Motor neuron (in vitro differentiated cells): ENCODE measurements around the gene PRKCA. TPM values are rescaled to one million over a fixed set of nuclear protein-coding genes. Genes with fewer than 3 reads are reported as not detected.
"Not testable (repeated sequence)": the region's sequence is repeated elsewhere in the genome, so short reads cannot be mapped to it uniquely, and the experiment has no call there.

ENCODE experiments used
- ATAC-seq, 8 experiments: fragments of 200-7000 bp; cut with Tn5 transposase; replicated peaks in 6 of 8; 2 replicates each; pipeline ENCODE4 v1.8.0; 2021; ENCODE audit warnings: mild to moderate bottlenecking in 8 of 8, moderate library complexity in 8 of 8
- H3K27ac ChIP-seq, 2 donors: fragments of 250-450 bp; sonication (Bioruptor Pico); 2 replicates each; pipeline ENCODE4 v1.9.0; 2021; ENCODE audit warnings: antibody characterized with exemption in 2 of 2, mild to moderate bottlenecking in 2 of 2, moderate library complexity in 1 of 2
- H3K4me1 ChIP-seq, 2 donors: fragments of 250-450 bp; sonication (Bioruptor Pico); replicated peaks in 1 of 2; 2 replicates each; pipeline ENCODE4 v1.6.1; 2021; ENCODE audit warnings: antibody characterized with exemption in 2 of 2, mild to moderate bottlenecking in 2 of 2, moderate library complexity in 1 of 2
- H3K4me3 ChIP-seq, 5 donors: fragments of 250-450 bp; sonication (Bioruptor Pico); 2 replicates each; pipeline ENCODE4 v1.9.0; 2021; ENCODE audit warnings: antibody characterized with exemption in 5 of 5, mild to moderate bottlenecking in 5 of 5, moderate library complexity in 4 of 5
- WGBS, 10 experiments: fragments of 450-650 bp; shearing (Covaris generic); methylation state at CpG; one replicate each; pipeline ENCODE4 v1.0.0; 2022; 5-methylcytosine and 5-hydroxymethylcytosine counted together
- in situ Hi-C, 9 experiments: fragments of 400-800 bp; cut with MboI; loops; one replicate each; pipeline ENCODE4 v1.15.0; 2021; ENCODE audit warnings: low sequenced_read_pairs in 9 of 9, low pct_unique_long_range_greater_than_20kb in 2 of 9; ENCODE audit not compliant: unreplicated experiment in 9 of 9
- total RNA-seq, 8 experiments: library from RNA; unstranded; fragments of 300-600 nt; gene quantifications; 2 replicates each; pipeline versions ENCODE4 v1.2.3 to v1.2.4, GENCODE V29; 2022

PRKCA gene
- total RNA-seq, 8 experiments from 2014 or later: 5.6 to 38.8 (median 8.7) TPM

DNA sequence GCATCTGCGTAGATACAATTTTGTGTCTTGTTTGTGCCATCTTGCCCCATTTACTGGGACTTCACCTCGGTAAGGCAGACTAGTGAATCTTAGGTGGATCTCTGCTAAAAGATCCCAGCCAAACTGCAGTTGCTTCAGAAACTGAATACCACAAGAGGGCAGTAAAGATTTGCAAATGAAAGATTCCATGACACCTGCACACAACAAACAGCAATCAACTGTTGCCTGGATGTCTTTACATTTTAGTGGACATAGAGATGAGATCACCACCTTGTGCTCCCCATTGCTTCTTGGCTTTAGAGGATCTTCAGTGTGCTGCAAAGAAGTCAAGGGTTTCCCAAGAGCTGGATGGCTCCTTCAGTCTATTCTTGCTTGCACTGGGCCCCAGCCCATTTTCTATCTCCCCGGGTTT, 413.3 kb downstream of the PRKCA start:
- in situ Hi-C loops: loop anchor here in 3 of 9 experiments (10.0 to 25.0 kb wide), 3 partner anchors 179 to 199 kb away; no protein-coding TSS in a partner anchor
- peak; percentile 57 to 88 (median 64) for ATAC-seq
- Histone ChIP-seq H3K27ac (peak overlapping the region; percentile 59 to 77), H3K4me3 (no peak overlapping the region), H3K4me1 (peaks cover 48 to 50% of the 10 kb centered on the region in 2 donors)
- WGBS, 10 experiments: 0 to 60% (median 22%) methylated on average over 1 to 3 of the region's 3 CpGs; no CpG with 5 or more reads in 3 of the 10 experiments

DNA sequence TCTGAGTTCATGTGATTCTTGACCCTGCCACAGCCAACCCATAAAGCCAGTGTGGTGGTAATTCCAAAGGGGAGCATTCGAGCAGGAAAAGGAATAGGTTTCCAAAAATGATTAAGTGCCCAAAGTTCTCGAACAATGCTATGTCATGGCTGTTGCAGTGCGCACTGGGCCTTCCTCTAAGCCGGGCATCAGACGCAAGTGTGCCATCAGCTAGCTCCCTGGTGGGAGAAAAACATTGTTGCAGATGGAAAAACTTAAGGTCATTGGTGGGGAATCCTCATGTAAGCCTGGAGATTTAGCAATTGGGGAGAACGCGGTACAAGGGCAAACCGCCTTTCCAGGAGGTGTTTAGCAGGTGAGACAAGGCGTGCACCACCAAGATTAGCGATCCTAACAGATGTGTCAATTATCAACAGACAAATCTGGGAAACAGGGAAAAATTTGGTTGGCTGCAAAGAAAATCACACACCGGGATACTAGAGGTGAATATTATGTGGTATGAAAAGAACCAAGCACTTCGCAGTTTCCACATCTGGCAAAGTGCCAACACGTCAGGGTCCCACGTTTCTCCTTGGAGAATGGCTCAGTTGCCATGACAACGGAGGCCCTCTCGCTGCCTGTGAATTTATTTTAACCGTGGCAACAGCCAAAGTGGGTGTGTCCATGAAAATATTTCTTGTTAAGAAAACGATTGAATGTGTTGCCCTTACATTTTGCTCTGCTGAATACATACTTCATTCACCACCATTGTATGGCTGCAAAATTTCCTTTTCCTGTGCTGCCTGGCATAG, 414.0 kb downstream of the PRKCA start:
- H3K27ac ChIP-seq: peak overlapping the region; percentile 59 to 77

DNA sequence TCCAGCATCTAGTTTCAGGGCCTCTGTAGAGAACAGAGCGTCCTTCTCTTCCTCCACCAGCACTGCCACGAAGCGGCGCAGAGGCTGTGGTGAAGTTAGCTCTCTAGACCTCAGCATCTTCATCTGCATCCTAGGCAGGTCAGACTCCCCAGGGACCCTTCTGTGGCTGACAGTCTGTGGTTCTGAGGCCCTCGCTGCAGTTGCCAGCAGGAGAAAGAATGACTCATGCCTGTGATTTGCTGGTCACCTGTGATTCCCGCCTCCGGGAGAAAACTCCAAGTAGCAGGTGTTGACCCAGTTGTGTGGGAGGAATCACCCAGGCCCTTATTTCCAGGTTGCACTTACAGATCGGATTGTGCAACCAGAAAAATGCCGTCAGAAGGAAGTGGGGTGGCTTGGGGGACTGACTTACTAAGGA, 415.2 kb downstream of the PRKCA start:
- 40 to 100% (median 72%) methylated on average over 2 to 5 of the region's 9 CpGs; no CpG with 5 or more reads in 5 of the 10 experiments for WGBS, 10 experiments
- Histone ChIP-seq H3K4me3 (no peak overlapping the region), H3K27ac (peak overlapping the region; percentile 39 to 40), H3K4me1 (peaks cover 45% of the 10 kb centered on the region in 2 donors)
- in situ Hi-C loops: loop anchor here in 3 of 9 experiments (10.0 to 25.0 kb wide), 3 partner anchors 177 to 197 kb away; no protein-coding TSS in a partner anchor
- peak in 5 of 8 experiments; percentile 33 to 85 (median 83) for ATAC-seq

More for the DNA sequence above, 414.0 kb downstream of the PRKCA start:
- H3K4me1 ChIP-seq: peaks cover 43% of the 10 kb centered on the region in 2 donors
- ATAC-seq: peak in 5 of 8 experiments; percentile 24 to 43 (median 32)
- in situ Hi-C loops: loop anchor here in 3 of 9 experiments (10.0 to 25.0 kb wide), 3 partner anchors 178 to 198 kb away; no protein-coding TSS in a partner anchor
- no peak overlapping the region for H3K4me3 ChIP-seq
- 0 to 100% (median 61%) methylated on average over 2 to 17 of the region's 18 CpGs for WGBS, 10 experiments

DNA sequence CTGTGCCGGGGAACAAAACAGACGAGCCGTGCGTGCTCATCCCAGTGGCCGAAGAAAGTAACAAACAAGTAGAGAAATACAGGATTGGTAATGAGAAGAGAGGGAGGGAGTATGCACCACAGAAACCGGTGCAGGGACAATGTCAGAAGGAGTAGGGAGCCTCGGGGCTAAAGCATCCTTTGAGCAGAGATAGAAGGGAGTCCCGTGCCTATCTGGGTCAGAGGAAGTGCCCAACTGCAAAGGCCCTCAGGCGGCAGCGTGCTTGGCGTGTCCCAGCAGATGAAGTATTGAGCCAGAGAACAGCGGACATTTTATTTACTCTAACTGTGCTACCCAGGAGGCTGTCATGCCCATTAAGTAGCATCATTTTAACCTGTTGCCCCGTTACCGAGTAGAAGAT, 417.6 kb downstream of the PRKCA start:
- Histone ChIP-seq H3K4me1 (peaks cover 56 to 58% of the 10 kb centered on the region in 2 donors), H3K27ac (no peak overlapping the region), H3K4me3 (no peak overlapping the region)
- no peak for ATAC-seq
- in situ Hi-C loops: loop anchor here in 3 of 9 experiments (10.0 to 25.0 kb wide), 3 partner anchors 175 to 192 kb away; no protein-coding TSS in a partner anchor
- 82 to 100% (median 89%) methylated on average over 1 to 14 of the region's 14 CpGs for WGBS, 10 experiments

DNA sequence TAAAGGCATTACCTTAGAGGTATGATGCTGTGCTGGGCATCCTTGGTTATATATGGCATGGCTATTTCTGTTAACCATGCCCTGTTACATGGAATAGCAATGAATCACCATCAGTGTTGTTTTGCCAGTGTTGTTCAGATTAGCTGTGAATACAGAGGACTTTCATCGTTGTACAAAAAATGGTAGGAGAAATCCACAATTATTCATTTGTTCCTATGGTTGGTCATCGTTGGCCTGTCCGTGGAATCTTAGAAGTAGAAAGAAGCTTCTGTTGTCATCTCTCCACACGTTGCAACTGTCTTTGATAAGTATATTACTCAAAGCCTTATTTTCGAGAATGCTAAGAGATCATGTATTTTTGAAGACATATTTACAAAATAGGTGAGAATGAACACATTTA, 418.2 kb downstream of the PRKCA start:
- H3K4me3 ChIP-seq: no peak overlapping the region
- ATAC-seq: no peak
- peaks cover 56 to 58% of the 10 kb centered on the region in 2 donors for H3K4me1 ChIP-seq
- in situ Hi-C loops: loop anchor here in 3 of 9 experiments (10.0 to 25.0 kb wide), 3 partner anchors 174 to 192 kb away; no protein-coding TSS in a partner anchor
- H3K27ac ChIP-seq: no peak overlapping the region
- WGBS, 10 experiments: 83 to 100% (median 99%) methylated on average over 1 to 5 of the region's 5 CpGs

DNA sequence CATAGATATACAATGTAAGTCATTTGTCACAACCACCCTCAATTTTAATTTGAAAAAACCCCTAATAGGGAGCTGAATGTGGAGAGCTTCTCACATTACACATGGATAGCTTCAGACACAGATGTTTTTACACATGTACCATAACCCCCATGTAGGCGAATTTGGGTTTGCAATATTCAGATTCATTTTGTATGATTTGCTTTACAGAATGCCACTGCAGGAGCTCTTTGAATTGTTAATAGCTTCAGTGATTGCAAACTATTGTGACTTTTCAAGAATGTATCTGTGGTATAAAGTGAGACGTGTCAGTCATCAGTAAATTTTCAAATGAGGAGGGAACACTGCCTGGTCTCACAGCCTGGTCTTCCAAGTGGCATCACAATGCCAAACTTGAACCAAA, 419.9 kb downstream of the PRKCA start:
- no peak overlapping the region for H3K4me3 ChIP-seq
- peaks cover 41 to 43% of the 10 kb centered on the region in 2 donors for H3K4me1 ChIP-seq
- in situ Hi-C loops: loop anchor here in 3 of 9 experiments (10.0 to 25.0 kb wide), 3 partner anchors 172 to 190 kb away; no protein-coding TSS in a partner anchor
- no peak overlapping the region for H3K27ac ChIP-seq
- WGBS, 10 experiments: 0 to 43% (median 23%) methylated on average over 1 to 2 of the region's 2 CpGs; no CpG with 5 or more reads in 4 of the 10 experiments
- peak in 2 of 8 experiments; percentile 3 to 12 for ATAC-seq

DNA sequence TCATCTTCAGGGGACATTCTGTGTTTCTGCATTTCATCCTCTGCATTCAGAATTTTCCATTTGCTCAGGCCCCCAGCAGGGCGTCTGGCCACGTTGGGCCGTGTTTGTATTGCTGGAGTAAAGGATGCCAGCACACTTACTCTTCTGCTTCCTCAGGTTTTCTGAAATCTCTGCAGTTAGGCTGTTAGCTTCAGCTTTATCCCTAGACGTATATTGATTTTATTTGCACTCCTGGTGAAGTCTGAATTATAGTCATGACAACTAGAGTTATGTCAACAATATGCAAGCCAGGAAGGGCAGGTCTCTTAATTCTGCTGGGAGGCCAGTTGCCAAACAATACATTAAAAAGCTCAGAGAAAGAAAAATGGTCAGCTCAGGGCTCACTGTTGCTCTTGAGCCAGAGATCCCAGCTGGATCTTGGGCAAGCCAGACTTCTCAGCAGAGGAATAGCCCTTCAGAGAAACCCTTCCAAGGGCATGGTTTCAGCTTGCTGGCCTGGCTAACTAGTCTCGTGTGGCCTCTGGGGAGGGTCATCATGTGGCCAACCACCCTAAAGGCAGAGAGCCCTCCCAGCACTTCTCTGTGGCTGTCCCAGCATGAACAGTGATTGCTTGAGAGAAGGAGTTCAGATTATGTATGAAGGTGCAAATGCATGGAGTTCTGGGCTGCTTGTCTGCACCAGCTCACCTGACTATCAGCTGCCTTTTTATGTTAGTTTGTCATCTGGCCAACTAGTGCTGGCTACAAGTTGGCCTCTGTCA, 422.3 kb downstream of the PRKCA start:
- in situ Hi-C loops: loop anchor here in 7 of 9 experiments (5.0 to 25.0 kb wide), 5 partner anchors 163 to 188 kb away; no protein-coding TSS in a partner anchor
- H3K4me1 ChIP-seq: peaks cover 37 to 45% of the 10 kb centered on the region in 2 donors
- ATAC-seq: peak; percentile 42 to 80 (median 53)
- H3K4me3 ChIP-seq: no peak overlapping the region
- 0 to 40% (median 24%) methylated on average over 1 to 5 of the region's 5 CpGs; no CpG with 5 or more reads in 2 of the 10 experiments for WGBS, 10 experiments
- H3K27ac ChIP-seq: peak overlapping the region; percentile 44 to 70

DNA sequence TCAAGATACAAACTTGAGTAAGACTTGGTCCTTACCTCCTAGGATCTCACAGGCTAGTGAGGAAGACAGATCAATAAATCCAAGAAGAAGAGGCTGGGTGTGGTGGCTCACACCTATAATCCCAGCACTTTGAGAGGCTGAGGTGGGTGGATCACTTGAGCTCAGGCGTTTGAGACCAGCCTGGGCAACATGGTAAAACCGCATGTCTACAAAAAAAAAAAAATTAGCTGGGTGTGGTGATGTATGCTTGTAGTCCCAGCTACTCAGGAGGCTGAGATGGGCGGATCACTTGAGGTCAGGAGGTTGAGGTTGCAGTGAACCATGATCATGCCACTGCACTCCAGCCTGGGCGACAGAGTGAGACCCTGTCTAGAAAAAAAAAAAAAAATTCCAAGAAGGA, 423.0 kb downstream of the PRKCA start:
- ATAC-seq: peak in 3 of 8 experiments; percentile 25 to 46 (median 31)
- 20 to 88% (median 86%) methylated on average over 2 to 4 of the region's 4 CpGs; no CpG with 5 or more reads in 3 of the 10 experiments for WGBS, 10 experiments
- Histone ChIP-seq H3K4me1 (peaks cover 37 to 45% of the 10 kb centered on the region in 2 donors), H3K27ac (peak overlapping the region in 1 of 2 donors; percentile 70)
- in situ Hi-C loops: loop anchor here in 6 of 9 experiments (5.0 to 25.0 kb wide), 5 partner anchors 162 to 187 kb away; no protein-coding TSS in a partner anchor
- not testable (repeated sequence) for H3K4me3 ChIP-seq

DNA sequence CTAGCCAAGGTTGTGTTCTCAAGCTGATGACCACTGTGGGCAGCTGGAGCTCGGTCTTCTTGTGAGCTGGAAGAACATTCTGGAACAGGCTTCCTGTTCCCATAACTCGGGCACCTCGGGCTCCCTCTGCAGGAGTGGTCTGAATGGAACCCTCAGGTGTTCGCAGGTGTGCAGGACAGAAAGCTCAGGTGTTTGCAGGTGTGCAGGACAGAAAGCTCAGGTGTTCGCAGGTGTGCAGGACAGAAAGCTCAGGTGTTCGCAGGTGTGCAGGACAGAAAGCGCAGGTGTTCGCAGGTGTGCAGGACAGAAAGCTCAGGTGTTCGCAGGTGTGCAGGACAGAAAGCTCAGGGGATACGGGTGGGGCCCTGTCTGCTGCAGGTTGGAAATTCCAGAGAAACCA, 423.5 kb downstream of the PRKCA start:
- Histone ChIP-seq H3K27ac (no peak overlapping the region), H3K4me3 (no peak overlapping the region), H3K4me1 (peaks cover 37 to 45% of the 10 kb centered on the region in 2 donors)
- in situ Hi-C loops: loop anchor here in 6 of 9 experiments (5.0 to 25.0 kb wide), 5 partner anchors 161 to 186 kb away; no protein-coding TSS in a partner anchor
- no peak for ATAC-seq
- WGBS, 10 experiments: 80 to 100% (median 99%) methylated on average over 1 to 7 of the region's 10 CpGs; no CpG with 5 or more reads in 2 of the 10 experiments

DNA sequence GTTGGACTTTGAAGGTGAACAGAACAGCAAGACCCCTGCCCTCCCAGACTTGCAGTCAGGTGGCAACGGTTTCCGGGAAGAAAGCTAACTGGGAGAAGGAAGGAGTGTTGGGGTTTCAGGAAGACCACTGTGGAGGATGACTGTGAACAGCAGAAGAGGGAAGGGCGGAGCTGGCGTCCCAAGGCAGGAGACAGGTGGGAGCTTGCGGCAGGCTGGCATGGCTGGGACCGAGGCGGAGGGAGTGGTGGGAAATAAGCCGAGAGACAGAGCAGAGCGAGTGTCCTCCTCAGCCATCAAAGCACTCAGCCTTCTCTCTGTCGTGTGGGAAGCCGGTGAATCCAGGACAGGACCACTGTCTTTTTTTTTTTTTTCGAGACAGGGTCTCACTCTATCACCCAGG, 424.0 kb downstream of the PRKCA start:
- WGBS, 10 experiments: 80 to 100% (median 93%) methylated on average over 1 to 11 of the region's 12 CpGs; no CpG with 5 or more reads in 1 of the 10 experiments
- Histone ChIP-seq H3K27ac (no peak overlapping the region), H3K4me1 (peaks cover 37 to 45% of the 10 kb centered on the region in 2 donors), H3K4me3 (no peak overlapping the region)
- ATAC-seq: no peak
- in situ Hi-C loops: loop anchor here in 6 of 9 experiments (5.0 to 25.0 kb wide), 5 partner anchors 161 to 186 kb away; no protein-coding TSS in a partner anchor

DNA sequence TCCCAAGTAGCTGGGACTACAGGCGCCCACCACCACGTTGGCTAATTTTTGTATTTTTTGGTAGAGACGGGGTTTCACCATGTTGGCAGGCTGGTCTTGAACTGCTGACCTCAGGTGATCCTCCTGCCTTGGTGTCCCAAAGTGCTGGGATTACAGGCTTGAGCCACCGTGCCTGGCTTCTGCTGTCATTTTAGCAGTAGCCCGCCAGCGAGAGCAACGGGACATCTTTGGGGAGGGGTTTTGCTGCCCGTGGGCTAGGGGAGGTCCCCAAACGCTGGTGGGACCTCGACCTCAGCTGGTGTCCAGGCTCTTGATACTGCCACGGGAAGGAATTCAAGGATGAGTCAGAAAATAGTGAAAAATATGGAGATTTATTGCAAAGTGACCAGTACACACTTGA, 424.4 kb downstream of the PRKCA start:
- WGBS, 10 experiments: 53 to 100% (median 86%) methylated on average over 1 to 6 of the region's 11 CpGs; no CpG with 5 or more reads in 2 of the 10 experiments

More for the DNA sequence above, 424.4 kb downstream of the PRKCA start:
- in situ Hi-C loops: loop anchor here in 6 of 9 experiments (5.0 to 25.0 kb wide), 5 partner anchors 160 to 185 kb away; no protein-coding TSS in a partner anchor
- H3K4me1 ChIP-seq: peaks cover 32 to 42% of the 10 kb centered on the region in 2 donors
- H3K27ac ChIP-seq: no peak overlapping the region
- no peak overlapping the region for H3K4me3 ChIP-seq
- ATAC-seq: no peak
